WTC11 (cell line): ENCODE results near the gene VSX2. TPM values are rescaled to one million over a fixed set of nuclear protein-coding genes. Genes with fewer than 3 reads are reported as not detected.

Experiments
- ATAC-seq: fragments of 200-7000 bp; cut with Tn5 transposase; 2 replicates; pipeline ENCODE4 v1.10.0; 2021; ENCODE audit warnings: mild to moderate bottlenecking, moderate library complexity
- CTCF ChIA-PET: fragments of 300-600 bp; sonication (Branson Sonifier 250); formaldehyde crosslinking; loops from one replicate; lab custom pipeline; 2021; ENCODE audit warnings: antibody characterized with exemption; lab: Charles Lee
- POLR2A ChIA-PET: fragments of 350-600 bp; sonication (Branson Sonifier 250); formaldehyde crosslinking; loops from one replicate; lab custom pipeline; 2021; ENCODE audit warnings: antibody characterized with exemption; lab: Charles Lee
- DNase-seq: peaks from one replicate; pipeline ENCODE4 v3.0.0; 2021; ENCODE audit warnings: low spot score
- H3K27ac Mint-ChIP-seq: 2 replicates; pipeline ENCODE4 v1.8.0; 2021; ENCODE audit warnings: mixed read lengths
- H3K27me3 Mint-ChIP-seq: 2 replicates; pipeline ENCODE4 v1.8.0; 2021; ENCODE audit warnings: low read depth, mild to moderate bottlenecking, moderate library complexity, mixed read lengths
- H3K36me3 Mint-ChIP-seq: 2 replicates; pipeline ENCODE4 v1.8.0; 2021; ENCODE audit warnings: mixed read lengths
- H3K4me1 Mint-ChIP-seq: 2 replicates; pipeline ENCODE4 v1.8.0; 2022; ENCODE audit warnings: mixed read lengths
- H3K4me3 Mint-ChIP-seq: 2 replicates; pipeline ENCODE4 v1.8.0; 2021; ENCODE audit warnings: mild to moderate bottlenecking, moderate library complexity, mixed read lengths
- H3K9me3 Mint-ChIP-seq: 2 replicates; pipeline ENCODE4 v1.8.0; 2021; ENCODE audit warnings: mixed read lengths
- ATF2 ChIP-seq: sonication (generic); formaldehyde crosslinking; IDR thresholded peaks from 2 replicates; pipeline ENCODE4 v1.8.1; 2022; ENCODE audit warnings: low read depth, missing genetic modification reagents, borderline replicate concordance
- CBFB ChIP-seq: sonication (generic); formaldehyde crosslinking; IDR thresholded peaks from 2 replicates; pipeline ENCODE4 v1.8.1; 2022; ENCODE audit warnings: mild to moderate bottlenecking, low read depth, missing genetic modification reagents
- CREB1 ChIP-seq: sonication (generic); formaldehyde crosslinking; IDR thresholded peaks from 2 replicates; pipeline ENCODE4 v1.8.0; 2023; ENCODE audit warnings: mild to moderate bottlenecking, missing genetic modification reagents
- E2F5 ChIP-seq: sonication (generic); formaldehyde crosslinking; IDR thresholded peaks from 2 replicates; pipeline ENCODE4 v1.8.1; 2022; ENCODE audit warnings: mild to moderate bottlenecking, moderate library complexity, missing genetic modification reagents
- EMX1 ChIP-seq: fragments of 250-450 bp; sonication (Bioruptor Pico); IDR thresholded peaks from 2 replicates; pipeline ENCODE4 v1.8.0; 2021; ENCODE audit warnings: mild to moderate bottlenecking
- FOXK1 ChIP-seq: sonication (generic); formaldehyde crosslinking; IDR thresholded peaks from 2 replicates; pipeline ENCODE4 v1.8.0; 2022; ENCODE audit warnings: mild to moderate bottlenecking, moderate library complexity, missing genetic modification reagents
- FOXP1 ChIP-seq: sonication (generic); formaldehyde crosslinking; IDR thresholded peaks from 2 replicates; pipeline ENCODE4 v1.8.0; 2022; ENCODE audit warnings: missing genetic modification reagents, mild to moderate bottlenecking, moderate library complexity, borderline replicate concordance
- GABPB1 ChIP-seq: sonication (generic); formaldehyde crosslinking; IDR thresholded peaks from 2 replicates; pipeline ENCODE4 v1.8.1; 2023; ENCODE audit warnings: mild to moderate bottlenecking, missing genetic modification reagents
- GRHL2 ChIP-seq: fragments of 250-450 bp; sonication (Bioruptor Pico); IDR thresholded peaks from 2 replicates; pipeline ENCODE4 v1.8.0; 2022; ENCODE audit warnings: mild to moderate bottlenecking, moderate library complexity; ENCODE audit not compliant: insufficient replicate concordance, severe bottlenecking
- IRF2 ChIP-seq: sonication (generic); formaldehyde crosslinking; IDR thresholded peaks from 2 replicates; pipeline ENCODE4 v1.8.0; 2022; ENCODE audit warnings: low read depth, missing genetic modification reagents, borderline replicate concordance
- NR1H2 ChIP-seq: sonication (generic); formaldehyde crosslinking; IDR thresholded peaks from 2 replicates; pipeline ENCODE4 v1.9.0; 2021; ENCODE audit warnings: mild to moderate bottlenecking, moderate library complexity, missing genetic modification reagents
- NR2C2 ChIP-seq: sonication (generic); formaldehyde crosslinking; IDR thresholded peaks from 2 replicates; pipeline ENCODE4 v1.8.0; 2022; ENCODE audit warnings: mild to moderate bottlenecking, missing genetic modification reagents
- NR3C1 ChIP-seq: sonication (generic); formaldehyde crosslinking; conservative IDR thresholded peaks from 2 replicates; pipeline ENCODE4 v1.8.1; 2023; ENCODE audit warnings: low read depth, mild to moderate bottlenecking, missing genetic modification reagents
- OVOL2 ChIP-seq: fragments of 250-450 bp; sonication (Bioruptor Pico); IDR thresholded peaks from 2 replicates; pipeline ENCODE4 v1.9.0; 2021; ENCODE audit warnings: mild to moderate bottlenecking, borderline replicate concordance
- PRDM15 ChIP-seq: sonication (generic); formaldehyde crosslinking; IDR thresholded peaks from 2 replicates; pipeline ENCODE4 v1.8.0; 2022; ENCODE audit warnings: missing genetic modification reagents
- RORB ChIP-seq: fragments of 250-450 bp; sonication (Bioruptor Pico); IDR thresholded peaks from 2 replicates; pipeline ENCODE4 v1.9.0; 2021; ENCODE audit warnings: mild to moderate bottlenecking
- SOX15 ChIP-seq: fragments of 250-450 bp; sonication (Bioruptor Pico); IDR thresholded peaks from 2 replicates; pipeline ENCODE4 v1.9.0; 2021; ENCODE audit warnings: mild to moderate bottlenecking
- SP1 ChIP-seq: sonication (generic); formaldehyde crosslinking; conservative IDR thresholded peaks from 2 replicates; pipeline ENCODE4 v1.8.1; 2022; ENCODE audit warnings: missing genetic modification reagents
- TEAD1 ChIP-seq: sonication (generic); formaldehyde crosslinking; IDR thresholded peaks from 2 replicates; pipeline ENCODE4 v1.8.0; 2022; ENCODE audit warnings: mild to moderate bottlenecking, missing genetic modification reagents
- ZMAT4 ChIP-seq: fragments of 250-450 bp; sonication (Bioruptor Pico); IDR thresholded peaks from 2 replicates; pipeline ENCODE4 v1.9.0; 2021; ENCODE audit warnings: mild to moderate bottlenecking
- ZSCAN18 ChIP-seq: fragments of 250-450 bp; sonication (Bioruptor Pico); IDR thresholded peaks from 2 replicates; pipeline ENCODE4 v2.1.2; 2022; ENCODE audit warnings: mild to moderate bottlenecking, moderate library complexity
- total RNA-seq: library from RNA; stranded (reverse); gene quantifications from 3 replicates; pipeline ENCODE4 v1.2.3, GENCODE V29; 2021

Gene VSX2
- total RNA-seq, 1 experiment from 2014 or later: not detected

- no peak for TF ChIP-seq FOXP1
- TF ChIP-seq EMX1 (CRISPR knock-in tag): no peak
- TF ChIP-seq GABPB1: no peak
- no peak for TF ChIP-seq E2F5 (CRISPR knock-in tag)
- no peak for TF ChIP-seq ZMAT4 (CRISPR knock-in tag)
- TF ChIP-seq FOXK1 (CRISPR knock-in tag): no peak
Observed at GRCh38 chr14:74275241-74275841, 36.1 kb downstream of the VSX2 start (continued).

GRCh38 chr14:74278080-74278479, 38.8 kb downstream of the VSX2 start:
- TF ChIP-seq ATF2 (CRISPR knock-in tag): no peak
- H3K4me3 Mint-ChIP-seq: no peak overlapping the region
- no peaks in the 10 kb centered on the region for H3K4me1 Mint-ChIP-seq
- ChIA-PET POLR2A (interaction anchor here (0.6 to 0.8 kb wide), 2 partner anchors 69 to 810 kb away, joined by 3 to 4 read pairs; no protein-coding TSS in a partner anchor), CTCF (interaction anchor here (0.8 to 2.5 kb wide), 3 partner anchors 13 to 21 kb away, joined by 3 to 19 read pairs (median 9); no protein-coding TSS in a partner anchor)
- peaks cover 3% of the 10 kb centered on the region for H3K27me3 Mint-ChIP-seq
- no peak for ATAC-seq
- H3K9me3 Mint-ChIP-seq: peaks cover 14% of the 10 kb centered on the region
- H3K36me3 Mint-ChIP-seq: peaks cover 11% of the 10 kb centered on the region
- H3K27ac Mint-ChIP-seq: no peak overlapping the region
- no peak for DNase-seq

- ChIA-PET POLR2A (no interaction called here), CTCF (interaction anchor here (0.7 to 2.0 kb wide), 6 partner anchors 10 to 32 kb away, joined by 3 to 11 read pairs (median 6); no protein-coding TSS in a partner anchor)
- H3K4me1 Mint-ChIP-seq: no peaks in the 10 kb centered on the region
- DNase-seq: no peak
- no peak overlapping the region for H3K4me3 Mint-ChIP-seq
- H3K9me3 Mint-ChIP-seq: peaks cover 14% of the 10 kb centered on the region
- 0 out of 2 replicates have a peak overlapping the region, but pooled peaks have one; percentile 16 for H3K27ac Mint-ChIP-seq
- peaks cover 28% of the 10 kb centered on the region for H3K36me3 Mint-ChIP-seq
- ATAC-seq: no peak
- no peak for TF ChIP-seq GABPB1
- TF ChIP-seq NR3C1 (CRISPR knock-in tag): no peak
- no peak for TF ChIP-seq TEAD1 (CRISPR knock-in tag)
- no peak for TF ChIP-seq GRHL2 (CRISPR knock-in tag)
- TF ChIP-seq NR1H2 (CRISPR knock-in tag): no peak
- TF ChIP-seq CBFB: no peak
- no peak for TF ChIP-seq NR2C2
- no peak for TF ChIP-seq ZSCAN18 (CRISPR knock-in tag)
- no peak for TF ChIP-seq SP1 (CRISPR knock-in tag)
- no peak for TF ChIP-seq CREB1 (CRISPR knock-in tag)
- no peak for TF ChIP-seq FOXK1 (CRISPR knock-in tag)
- TF ChIP-seq IRF2 (CRISPR knock-in tag): no peak
- TF ChIP-seq, all 79 proteins: peak for 0
- peaks cover 3% of the 10 kb centered on the region for H3K27me3 Mint-ChIP-seq
Observed at GRCh38 chr14:74281069-74281468, 41.8 kb downstream of the VSX2 start.

GRCh38 chr14:74286736-74287135, 47.5 kb downstream of the VSX2 start:
- POLR2A ChIA-PET: no interaction called here
- TF ChIP-seq RORB (no peak), SOX15 (CRISPR knock-in tag) (no peak), ZSCAN18 (CRISPR knock-in tag) (no peak), PRDM15 (no peak), OVOL2 (CRISPR knock-in tag) (no peak)

More at GRCh38 chr14:74286736-74287135, 47.5 kb downstream of the VSX2 start:
- no peak overlapping the region for H3K27ac Mint-ChIP-seq
- no peaks in the 10 kb centered on the region for H3K9me3 Mint-ChIP-seq
- no peaks in the 10 kb centered on the region for H3K27me3 Mint-ChIP-seq
- ATAC-seq (no peak), DNase-seq (no peak)
- CTCF ChIA-PET: no interaction called here
- H3K4me1 Mint-ChIP-seq: no peaks in the 10 kb centered on the region
- H3K36me3 Mint-ChIP-seq: peaks cover 70% of the 10 kb centered on the region
- H3K4me3 Mint-ChIP-seq: no peak overlapping the region
